ENCODE results near the gene FMR1.

Gene FMR1

DNA sequence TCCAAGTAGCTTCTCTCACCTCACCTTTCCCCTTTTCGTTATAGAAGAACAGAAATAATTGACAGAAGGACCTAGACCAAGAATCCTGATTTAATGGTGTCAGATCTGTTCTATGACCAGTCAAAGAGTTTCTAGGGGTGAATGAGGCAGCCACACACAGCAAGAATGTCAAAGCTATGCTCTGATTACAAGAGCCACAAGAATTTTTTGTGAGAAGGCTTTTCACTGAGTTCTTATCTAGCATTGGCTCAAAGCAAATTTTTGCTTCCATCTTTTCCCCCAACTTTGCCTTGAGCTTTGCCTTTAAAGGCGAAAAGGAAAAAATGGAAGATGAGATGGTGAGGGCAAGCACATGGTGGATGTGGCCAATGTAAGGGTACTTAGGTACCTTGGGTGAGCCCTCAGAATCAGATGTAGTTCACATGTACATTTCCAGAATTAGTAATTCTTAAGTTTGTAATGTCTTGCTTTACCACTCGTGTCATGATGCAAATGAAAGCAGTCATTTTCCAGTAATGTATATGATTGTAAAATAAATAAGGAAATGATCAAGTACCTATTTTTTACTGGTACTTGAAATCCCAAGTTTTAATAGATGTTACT, 23.5 kb downstream of the FMR1 start:
- TF ChIP-seq, protein P1, sequence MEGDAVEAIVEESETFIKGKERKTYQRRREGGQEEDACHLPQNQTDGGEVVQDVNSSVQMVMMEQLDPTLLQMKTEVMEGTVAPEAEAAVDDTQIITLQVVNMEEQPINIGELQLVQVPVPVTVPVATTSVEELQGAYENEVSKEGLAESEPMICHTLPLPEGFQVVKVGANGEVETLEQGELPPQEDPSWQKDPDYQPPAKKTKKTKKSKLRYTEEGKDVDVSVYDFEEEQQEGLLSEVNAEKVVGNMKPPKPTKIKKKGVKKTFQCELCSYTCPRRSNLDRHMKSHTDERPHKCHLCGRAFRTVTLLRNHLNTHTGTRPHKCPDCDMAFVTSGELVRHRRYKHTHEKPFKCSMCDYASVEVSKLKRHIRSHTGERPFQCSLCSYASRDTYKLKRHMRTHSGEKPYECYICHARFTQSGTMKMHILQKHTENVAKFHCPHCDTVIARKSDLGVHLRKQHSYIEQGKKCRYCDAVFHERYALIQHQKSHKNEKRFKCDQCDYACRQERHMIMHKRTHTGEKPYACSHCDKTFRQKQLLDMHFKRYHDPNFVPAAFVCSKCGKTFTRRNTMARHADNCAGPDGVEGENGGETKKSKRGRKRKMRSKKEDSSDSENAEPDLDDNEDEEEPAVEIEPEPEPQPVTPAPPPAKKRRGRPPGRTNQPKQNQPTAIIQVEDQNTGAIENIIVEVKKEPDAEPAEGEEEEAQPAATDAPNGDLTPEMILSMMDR (conservative IDR thresholded peaks at IDR 0.05; ENCODE audit: low read depth, low read length): no peak
- H3K4me3 ChIP-seq (ENCODE audit: low read length): no peak overlapping the region
- no peak for DNase-seq (ENCODE audit: low read depth)

DNA sequence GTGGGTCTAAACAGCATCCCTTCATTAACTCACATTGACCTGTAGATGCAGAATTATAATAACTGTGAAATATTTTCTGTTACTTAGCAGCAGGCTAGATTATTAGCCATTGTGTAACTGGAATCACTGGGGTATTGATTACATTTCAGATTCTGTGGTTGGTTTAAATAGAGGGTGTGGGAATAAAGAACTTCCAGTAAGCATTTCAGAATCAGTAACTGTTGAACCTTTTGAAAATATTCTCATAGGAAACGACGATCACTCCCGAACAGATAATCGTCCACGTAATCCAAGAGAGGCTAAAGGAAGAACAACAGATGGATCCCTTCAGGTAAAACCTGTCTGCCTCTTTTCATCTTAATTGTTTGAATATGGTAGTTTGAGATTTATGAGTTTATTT, 33.6 kb downstream of the FMR1 start:
- DNase-seq (ENCODE audit: low read depth): no peak
- TF ChIP-seq, protein P1 (conservative IDR thresholded peaks at IDR 0.05; ENCODE audit: low read depth, low read length): no peak
- no peak overlapping the region for H3K4me3 ChIP-seq (ENCODE audit: low read length)

DNA sequence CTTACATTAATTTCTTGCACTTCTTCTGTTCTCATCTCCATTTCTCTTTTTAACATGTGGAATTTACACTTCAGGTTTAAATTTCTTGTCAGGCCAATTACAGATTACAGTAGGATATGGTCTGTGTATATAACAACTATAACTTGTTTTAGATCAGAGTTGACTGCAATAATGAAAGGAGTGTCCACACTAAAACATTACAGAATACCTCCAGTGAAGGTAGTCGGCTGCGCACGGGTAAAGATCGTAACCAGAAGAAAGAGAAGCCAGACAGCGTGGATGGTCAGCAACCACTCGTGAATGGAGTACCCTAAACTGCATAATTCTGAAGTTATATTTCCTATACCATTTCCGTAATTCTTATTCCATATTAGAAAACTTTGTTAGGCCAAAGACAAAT, 36.8 kb downstream of the FMR1 start:
- TF ChIP-seq, protein P1 (conservative IDR thresholded peaks at IDR 0.05; ENCODE audit: low read depth, low read length): no peak

DNA sequence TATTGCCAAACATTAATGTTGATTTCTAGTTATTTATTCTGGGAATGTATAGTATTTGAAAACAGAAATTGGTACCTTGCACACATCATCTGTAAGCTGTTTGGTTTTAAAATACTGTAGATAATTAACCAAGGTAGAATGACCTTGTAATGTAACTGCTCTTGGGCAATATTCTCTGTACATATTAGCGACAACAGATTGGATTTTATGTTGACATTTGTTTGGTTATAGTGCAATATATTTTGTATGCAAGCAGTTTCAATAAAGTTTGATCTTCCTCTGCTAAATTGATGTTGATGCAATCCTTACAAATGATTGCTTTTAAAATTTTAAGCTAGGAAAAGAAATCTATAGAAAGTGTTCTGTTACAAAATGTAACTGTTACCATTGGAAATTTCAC, 38.6 kb downstream of the FMR1 start:
- TF ChIP-seq, protein P1 (conservative IDR thresholded peaks at IDR 0.05; ENCODE audit: low read depth, low read length): no peak
- H3K4me3 ChIP-seq (ENCODE audit: low read length): no peak overlapping the region
- DNase-seq (ENCODE audit: low read depth): no peak

More for the DNA sequence above, 36.8 kb downstream of the FMR1 start:
- no peak for DNase-seq (ENCODE audit: low read depth)
- H3K4me3 ChIP-seq (ENCODE audit: low read length): no peak overlapping the region

DNA sequence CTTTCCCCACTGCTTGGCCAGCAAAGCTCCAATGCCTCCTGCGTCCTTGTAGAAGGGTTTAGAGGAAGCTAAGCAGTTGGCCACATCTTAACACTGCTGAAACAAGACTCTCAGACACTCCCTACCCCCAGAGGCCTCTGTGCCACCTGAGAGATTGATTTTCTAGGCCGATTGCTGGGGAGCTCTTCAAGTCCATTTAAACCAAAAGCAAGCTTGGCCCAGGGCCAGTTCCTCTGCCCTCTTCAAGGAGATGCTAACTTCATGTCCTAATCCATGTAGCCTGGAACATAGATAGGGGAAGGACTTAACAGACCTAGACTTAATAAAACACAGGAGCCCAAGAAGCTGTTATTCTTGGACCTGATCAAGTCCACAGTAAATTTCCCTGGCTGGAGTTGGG, 42.3 kb downstream of the FMR1 start:
- TF ChIP-seq, protein P1 (conservative IDR thresholded peaks at IDR 0.05; ENCODE audit: low read depth, low read length): no peak
- no peak for DNase-seq (ENCODE audit: low read depth)
- no peak overlapping the region for H3K4me3 ChIP-seq (ENCODE audit: low read length)

DNA sequence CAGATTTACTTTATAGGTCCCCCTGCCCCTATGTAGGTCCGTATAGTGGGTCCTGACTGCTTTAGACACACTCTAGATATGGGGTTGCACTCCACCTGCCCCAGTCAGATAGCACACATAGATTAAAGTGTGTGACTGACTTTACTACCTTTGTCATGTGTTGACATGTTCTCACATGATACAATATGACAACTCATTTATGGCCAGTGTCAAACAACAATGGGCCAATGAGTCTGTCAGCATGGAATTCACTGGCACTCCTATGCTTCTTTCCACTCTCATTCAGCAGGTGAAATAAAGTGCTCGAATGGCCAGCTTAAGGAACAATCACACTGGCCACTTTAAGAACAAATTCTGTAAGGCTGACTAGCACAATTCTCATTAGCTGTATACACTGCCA, 45.6 kb downstream of the FMR1 start:
- no peak for DNase-seq (ENCODE audit: low read depth)
- H3K4me3 ChIP-seq (ENCODE audit: low read length): no peak overlapping the region
- TF ChIP-seq, protein P1 (conservative IDR thresholded peaks at IDR 0.05; ENCODE audit: low read depth, low read length): no peak

DNA sequence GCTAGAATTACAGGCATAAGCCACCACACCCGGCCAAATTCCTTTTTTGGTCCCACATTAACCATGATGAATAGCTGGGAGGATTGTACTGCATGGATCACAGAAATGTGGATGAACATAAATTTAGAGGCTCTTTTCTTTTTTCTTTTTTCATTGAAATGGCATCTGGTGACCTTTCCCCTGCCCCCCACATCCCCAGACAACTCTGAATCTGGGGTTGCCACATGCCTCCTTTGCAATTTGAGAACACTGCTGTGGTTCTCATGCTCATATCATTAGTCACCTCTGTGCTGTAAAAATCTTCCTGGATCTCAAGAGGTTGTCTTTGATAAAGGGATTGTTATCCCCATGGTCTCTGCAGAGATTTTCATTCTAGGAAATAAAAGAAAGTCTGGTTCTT, 46.6 kb downstream of the FMR1 start:
- no peak overlapping the region for H3K4me3 ChIP-seq (ENCODE audit: low read length)
- TF ChIP-seq, protein P1 (conservative IDR thresholded peaks at IDR 0.05; ENCODE audit: low read depth, low read length): no peak
- no peak for DNase-seq (ENCODE audit: low read depth)

Data from retinal pigment epithelial cell (primary cell).